CD4-positive, alpha-beta T cell treated with Interleukin-15 for 1 hour (primary cell): ENCODE data around the gene SIK2.

Experiments
- DNase-seq: peaks from one replicate; pipeline ENCODE4 v3.0.0-alpha.2; 2020

SIK2 gene

GRCh38 chr11:111734101-111734953 is 132.1 kb downstream of the SIK2 start:
- no peak for DNase-seq

- DNase-seq, result no peak
Measured at GRCh38 chr11:111734954-111735261, 132.7 kb downstream of the SIK2 start.

DNA sequence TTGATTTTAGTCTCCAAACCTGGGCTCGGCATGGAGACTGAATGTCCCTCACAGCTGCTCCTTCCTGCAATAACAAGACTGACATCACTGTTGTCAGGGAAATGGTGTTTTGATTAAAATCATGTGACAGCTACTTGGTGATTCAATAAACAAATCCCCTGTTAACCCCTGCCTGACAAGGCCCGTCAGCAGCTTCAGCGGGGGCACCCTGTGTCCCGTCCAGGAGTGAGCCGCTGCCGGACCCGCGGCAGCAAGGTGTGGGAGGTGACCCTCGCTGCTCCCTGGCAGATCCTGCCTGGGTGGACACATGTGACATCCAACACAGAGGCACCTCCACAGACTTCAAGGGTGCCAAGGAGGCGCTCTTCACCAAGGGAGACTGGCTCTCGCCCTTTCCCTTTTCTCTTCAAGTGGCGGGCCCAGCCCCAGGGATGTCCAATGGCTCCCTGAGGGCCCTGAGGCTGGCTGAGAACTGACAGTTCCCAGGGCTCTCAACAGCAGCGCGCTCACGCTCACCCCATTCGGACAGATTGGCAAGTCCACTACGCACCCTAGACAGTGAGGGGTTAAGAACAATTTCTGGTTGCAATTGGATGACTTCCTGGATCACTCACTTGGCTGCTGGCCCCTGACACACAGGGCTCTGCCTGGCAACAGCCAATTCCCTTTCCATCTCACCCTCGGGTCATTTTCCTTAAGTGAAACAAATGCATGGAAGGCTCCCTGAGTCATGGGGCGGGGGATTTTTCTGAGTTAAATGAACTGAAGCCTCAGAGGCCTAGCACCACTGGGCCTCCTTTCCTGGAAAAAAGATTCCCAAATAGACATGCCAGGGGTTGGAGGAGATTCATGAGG is 133.2 kb downstream of the SIK2 start:
- DNase-seq, result no peak

DNA sequence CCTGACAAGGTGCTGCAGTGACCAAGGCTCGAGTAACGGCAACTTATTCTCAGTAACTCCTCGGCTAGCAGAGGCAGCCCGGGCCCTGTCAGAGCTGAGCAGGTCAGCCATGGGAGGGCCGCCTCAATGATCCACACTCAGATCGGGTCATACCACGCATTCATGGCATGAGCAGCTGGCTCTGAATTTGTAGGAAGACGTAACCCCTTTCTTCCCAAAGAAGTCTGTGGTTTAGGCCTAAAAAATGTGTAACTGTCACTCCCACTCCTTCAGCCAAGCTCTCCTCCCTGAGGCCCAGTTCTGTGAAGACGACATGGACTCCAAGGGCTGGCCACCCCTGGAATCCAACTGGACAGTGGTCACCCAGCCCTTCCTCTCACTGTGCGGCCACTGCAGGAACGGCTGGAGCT is 133.9 kb downstream of the SIK2 start:
- DNase-seq, result no peak

GRCh38 chr11:111736621-111737443 is 134.6 kb downstream of the SIK2 start:
- DNase-seq, result no peak

- DNase-seq, result no peak
Measured at GRCh38 chr11:111737444-111738210, 135.4 kb downstream of the SIK2 start.

DNA sequence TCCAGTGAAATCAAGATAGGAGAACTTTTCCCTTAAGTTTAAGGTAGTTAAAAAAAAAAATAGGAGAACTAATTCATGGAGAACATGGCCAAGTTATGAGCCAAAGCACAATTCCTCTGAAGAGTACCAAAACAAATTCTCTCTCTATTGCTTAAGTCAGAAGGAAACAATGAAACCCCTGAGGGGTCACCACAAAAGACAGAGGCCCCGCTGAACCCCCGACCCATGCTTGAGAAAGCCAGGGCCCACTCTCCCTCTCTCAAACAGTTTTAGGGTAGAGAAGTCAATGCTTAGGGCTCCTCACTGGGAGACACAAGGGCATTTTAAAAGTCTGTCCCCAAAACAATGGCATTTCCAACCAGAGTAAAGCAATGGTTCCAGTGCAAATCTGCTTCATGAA is 137.1 kb downstream of the SIK2 start:
- no peak for DNase-seq

GRCh38 chr11:111741751-111742150 is 139.5 kb downstream of the SIK2 start:
- no peak for DNase-seq

DNA sequence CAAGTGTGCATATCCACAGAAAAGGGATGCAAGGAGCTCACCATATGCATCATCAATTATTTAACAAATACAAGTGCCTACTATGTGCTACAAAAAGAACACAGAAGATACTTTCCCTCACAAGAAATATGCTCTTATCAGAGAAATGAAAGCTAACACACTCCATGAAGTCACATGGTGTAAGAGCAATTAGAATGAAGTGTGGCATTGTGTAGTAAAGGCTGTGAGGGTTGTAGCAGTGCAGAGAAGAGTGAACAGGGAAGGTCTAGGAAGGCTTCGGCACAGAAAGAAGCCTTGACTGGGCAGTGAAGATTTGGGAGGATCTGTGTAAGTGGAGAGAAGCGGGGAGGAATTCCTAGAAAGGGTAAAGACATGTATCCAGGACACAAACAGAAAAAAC is 141.5 kb downstream of the SIK2 start:
- DNase-seq, result no peak

- DNase-seq, result no peak
Measured at GRCh38 chr11:111745719-111746504, 143.7 kb downstream of the SIK2 start.

GRCh38 chr11:111748035-111748804 is 146.0 kb downstream of the SIK2 start:
- no peak for DNase-seq

DNA sequence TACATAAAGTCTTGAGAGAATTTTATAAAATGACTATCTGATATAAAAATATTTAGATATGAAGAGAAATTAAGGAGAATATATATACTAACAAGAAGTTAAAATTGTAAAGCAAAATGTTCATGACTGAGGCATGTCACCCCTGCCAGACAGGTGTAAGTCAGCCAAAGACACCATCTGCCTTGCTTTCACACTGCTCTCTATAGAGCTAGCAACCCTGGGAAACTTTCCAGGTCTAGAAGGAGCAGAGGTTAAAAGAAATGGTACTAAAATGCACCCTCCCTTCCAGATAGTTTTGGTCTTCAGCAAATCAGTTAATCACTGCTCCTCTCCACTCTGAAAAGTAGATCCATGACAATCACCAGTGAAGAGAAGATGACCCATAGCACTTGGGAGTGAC is 147.4 kb downstream of the SIK2 start:
- no peak for DNase-seq

DNA sequence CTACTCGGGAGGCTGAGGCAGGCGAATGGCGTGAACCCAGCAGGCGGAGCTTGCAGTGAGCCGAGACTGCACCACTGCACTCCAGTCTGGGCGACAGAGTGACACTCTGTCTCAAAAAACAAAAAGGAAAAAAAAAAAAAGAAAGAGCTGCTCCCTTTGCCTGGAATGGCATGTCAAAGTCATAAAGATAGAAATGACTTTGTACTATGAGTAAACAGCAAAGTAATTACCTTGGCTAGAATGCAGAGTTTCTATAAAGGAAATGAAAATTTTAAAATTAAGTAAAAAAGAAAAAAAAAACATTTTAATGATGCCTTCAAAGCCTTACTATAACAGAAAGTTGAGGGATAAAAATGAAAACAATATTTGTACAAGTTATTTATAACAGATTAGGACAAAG is 153.8 kb downstream of the SIK2 start:
- DNase-seq, result no peak

DNA sequence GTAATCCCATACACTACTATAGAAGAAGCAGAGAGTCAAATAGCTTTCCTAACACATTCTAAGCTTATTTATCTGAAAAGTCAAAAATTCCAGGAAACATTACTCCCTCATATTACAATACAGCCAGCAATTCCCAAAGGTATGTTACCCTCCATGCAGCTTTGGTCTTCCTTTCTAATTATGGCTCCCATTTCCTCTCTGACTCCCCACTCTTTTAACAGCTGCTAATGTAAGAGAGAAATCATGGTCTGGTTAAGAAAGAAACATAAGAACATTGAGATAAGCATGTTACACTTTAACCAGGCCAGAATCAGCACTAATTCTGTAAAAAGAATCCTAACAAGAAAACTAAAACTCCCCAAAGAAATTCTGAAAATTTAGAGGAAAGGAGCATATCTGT is 157.1 kb downstream of the SIK2 start:
- DNase-seq, result no peak

DNA sequence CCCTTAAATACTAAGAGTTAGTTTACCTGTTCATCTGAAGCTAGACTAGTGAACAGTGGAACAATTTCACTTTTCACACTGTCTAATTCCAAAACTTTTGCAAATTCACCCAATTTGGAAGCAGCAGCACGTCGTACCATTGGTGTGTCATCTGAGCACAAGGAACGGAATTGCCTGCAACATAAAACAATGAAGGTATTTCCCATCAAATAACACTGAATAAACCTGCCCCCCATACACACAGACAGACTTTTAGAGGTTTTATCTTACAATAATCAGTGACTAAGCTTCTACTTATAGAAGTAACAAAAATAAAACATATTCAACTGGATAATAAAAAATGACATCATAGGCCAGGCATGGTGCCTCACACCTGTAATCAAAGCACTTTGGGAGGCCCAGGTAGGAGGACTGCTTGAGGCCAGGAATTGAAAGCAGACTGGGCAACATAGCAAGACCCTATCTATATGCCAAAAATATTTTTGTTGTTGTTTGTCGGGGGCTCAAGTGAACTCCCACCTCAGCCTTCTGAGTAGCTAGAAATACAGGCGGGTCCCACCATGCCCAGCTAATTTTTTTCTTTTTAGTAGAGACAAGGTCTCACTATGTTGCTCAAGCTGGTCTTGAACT is 157.6 kb downstream of the SIK2 start:
- no peak for DNase-seq

GRCh38 chr11:111761036-111761435 is 158.8 kb downstream of the SIK2 start:
- no peak for DNase-seq

DNA sequence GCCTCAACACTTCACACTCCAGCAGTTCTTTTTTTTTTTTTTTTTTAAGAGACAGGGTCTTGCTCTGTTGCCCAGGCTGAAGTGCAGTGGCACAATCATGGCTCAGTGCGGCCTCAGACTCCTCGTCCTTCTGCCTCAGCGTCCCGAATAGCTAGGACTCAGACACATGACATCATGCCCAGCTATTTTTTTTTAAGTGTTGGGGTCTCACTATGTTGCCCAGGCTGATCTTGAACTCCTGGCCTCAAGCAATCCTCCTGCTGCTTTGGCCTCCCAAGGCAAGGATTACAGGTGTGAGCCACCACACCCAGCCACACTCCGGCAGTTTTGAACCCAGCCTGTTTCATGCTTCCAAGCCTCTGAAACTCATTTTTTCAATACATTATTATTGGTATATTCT is 160.3 kb downstream of the SIK2 start:
- DNase-seq, result no peak

GRCh38 chr11:111762981-111763643 is 160.9 kb downstream of the SIK2 start:
- DNase-seq, result no peak

- no peak for DNase-seq
Measured at GRCh38 chr11:111764621-111765020, 162.4 kb downstream of the SIK2 start.
